ENCODE data around the gene FUCA1. TPM values are rescaled to one million over a fixed set of nuclear protein-coding genes. Genes with fewer than 3 reads are reported as not detected.
"Not testable (repeated sequence)": the region's sequence is repeated elsewhere in the genome, so short reads cannot be mapped to it uniquely, and the experiment has no call there.

Gene FUCA1
- total RNA-seq, 1 experiment from 2014 or later: 3.9 TPM

DNA sequence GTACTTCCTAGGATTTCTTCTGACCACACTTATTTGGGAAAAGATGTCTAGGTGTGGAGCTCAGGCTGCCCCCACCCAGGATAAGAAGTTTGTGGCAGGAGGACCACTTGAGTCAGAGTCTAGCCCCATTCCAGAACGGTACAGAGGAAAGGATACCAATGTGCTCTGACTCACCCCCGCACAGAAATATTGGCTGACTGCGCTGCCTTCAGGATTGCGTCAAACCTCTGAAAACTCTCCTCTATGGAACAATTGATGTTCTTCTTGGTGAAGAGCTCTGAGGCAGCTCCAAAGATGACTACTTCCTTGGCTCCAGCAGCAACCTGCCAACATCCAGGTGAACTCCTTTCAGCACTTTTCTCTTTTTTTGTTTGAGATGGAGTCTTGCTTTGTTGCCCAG lies 54.1 kb downstream of the FUCA1 start:
- Histone ChIP-seq H3K27me3 (replicated peaks) (no peaks in the 10 kb centered on the region), H3K27ac (no peak overlapping the region), H3K9me3 (replicated peaks) (no peaks in the 10 kb centered on the region), H3K4me1 (replicated peaks) (no peaks in the 10 kb centered on the region), H3K4me3 (no peak overlapping the region), H3K36me3 (peaks cover 21% of the 10 kb centered on the region)
- no peak for DNase-seq (ENCODE audit: low read depth in 1 of 2, low spot score in 2 of 2)

DNA sequence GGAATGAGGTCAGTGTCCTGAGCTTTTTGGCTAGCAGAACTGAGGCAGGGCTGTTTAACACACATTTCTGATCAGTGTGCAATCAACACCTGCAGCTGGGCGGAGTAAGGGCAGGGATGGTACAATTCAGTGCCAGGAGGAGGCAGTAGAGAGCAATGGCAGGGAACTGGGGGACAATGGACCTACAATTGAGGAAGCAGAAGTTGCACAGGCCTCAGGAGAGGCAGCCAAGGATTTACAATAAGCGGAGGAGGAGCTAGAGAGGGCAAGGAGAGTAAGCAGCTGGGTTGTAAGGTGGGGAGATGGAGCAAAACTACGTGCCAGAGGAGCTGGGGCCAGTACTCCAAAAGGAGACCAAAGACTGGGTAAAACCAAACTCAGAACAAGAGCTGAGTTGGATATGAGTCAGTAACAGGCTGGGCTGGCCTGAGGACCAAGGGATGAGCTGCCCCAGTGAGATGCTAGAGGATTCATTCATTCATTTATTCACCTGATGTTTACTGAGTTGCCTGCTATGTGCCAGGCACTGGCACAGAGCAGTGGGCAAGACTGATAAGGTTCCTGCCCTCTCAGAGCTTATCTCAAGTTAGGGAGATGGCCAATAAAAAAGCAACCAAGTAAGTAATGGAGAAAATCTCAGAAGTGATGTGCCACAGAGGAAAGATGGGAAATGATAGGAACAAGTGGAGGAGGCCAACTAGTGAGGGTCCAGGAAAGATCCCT lies 57.1 kb downstream of the FUCA1 start:
- no peak for DNase-seq (ENCODE audit: low read depth in 1 of 2, low spot score in 2 of 2)
- Histone ChIP-seq H3K9me3 (replicated peaks) (no peaks in the 10 kb centered on the region), H3K36me3 (peaks cover 13% of the 10 kb centered on the region), H3K4me3 (no peak overlapping the region), H3K4me1 (replicated peaks) (no peaks in the 10 kb centered on the region), H3K27me3 (replicated peaks) (no peaks in the 10 kb centered on the region), H3K27ac (no peak overlapping the region)

DNA sequence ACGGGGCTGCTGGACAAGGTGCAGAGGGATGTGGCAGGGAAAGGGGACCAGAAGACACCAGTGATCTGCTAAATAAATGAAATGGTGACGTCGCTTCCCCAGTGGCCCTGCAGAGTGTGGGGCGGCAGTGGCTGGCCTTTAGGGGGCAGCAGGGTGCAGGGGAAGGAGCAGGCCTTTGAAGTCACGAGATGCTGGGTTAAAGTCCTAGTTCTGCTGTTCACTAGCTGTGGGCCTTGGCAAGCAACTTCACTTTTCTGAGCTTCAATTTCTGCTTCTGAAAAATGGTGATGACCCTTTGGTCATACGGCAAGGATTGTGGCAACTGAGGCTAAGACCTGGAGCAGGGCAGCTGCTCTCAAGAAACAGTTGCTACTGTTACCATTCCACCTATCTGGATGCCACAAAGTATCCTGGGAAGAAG lies 58.3 kb downstream of the FUCA1 start:
- H3K27ac ChIP-seq: no peak overlapping the region
- H3K9me3 ChIP-seq (replicated peaks): no peaks in the 10 kb centered on the region
- peak; percentile 51 to 78 for DNase-seq (ENCODE audit: low read depth in 1 of 2, low spot score in 2 of 2)
- no peaks in the 10 kb centered on the region for H3K27me3 ChIP-seq (replicated peaks)
- no peaks in the 10 kb centered on the region for H3K4me1 ChIP-seq (replicated peaks)
- peaks cover 10% of the 10 kb centered on the region for H3K36me3 ChIP-seq
- H3K4me3 ChIP-seq: no peak overlapping the region

DNA sequence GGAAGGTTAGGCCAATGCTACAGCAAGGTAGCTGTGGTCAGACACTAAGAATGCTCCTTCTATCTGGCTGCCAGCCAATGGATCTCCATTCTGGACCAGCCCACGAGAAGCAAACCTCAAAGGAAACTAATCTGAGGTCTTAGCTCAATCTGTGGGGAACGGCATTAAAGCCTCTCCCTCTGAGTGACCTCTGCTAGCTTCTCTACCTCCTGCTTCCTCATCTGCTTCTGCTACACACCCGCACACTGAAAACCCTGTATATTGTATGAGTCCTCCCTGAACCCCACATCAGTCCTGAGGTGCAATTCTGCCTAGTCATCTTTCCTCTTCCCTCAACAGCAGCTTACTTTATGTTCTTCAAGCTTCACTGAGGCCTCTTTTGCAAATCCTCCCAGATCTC lies 60.6 kb downstream of the FUCA1 start:
- Histone ChIP-seq H3K4me3 (no peak overlapping the region), H3K27me3 (replicated peaks) (no peaks in the 10 kb centered on the region), H3K9me3 (replicated peaks) (no peaks in the 10 kb centered on the region), H3K36me3 (peaks cover 2% of the 10 kb centered on the region; the same call in 1 of the 2 replicates), H3K27ac (no peak overlapping the region), H3K4me1 (replicated peaks) (no peaks in the 10 kb centered on the region)
- no peak for DNase-seq (ENCODE audit: low read depth in 1 of 2, low spot score in 2 of 2)

DNA sequence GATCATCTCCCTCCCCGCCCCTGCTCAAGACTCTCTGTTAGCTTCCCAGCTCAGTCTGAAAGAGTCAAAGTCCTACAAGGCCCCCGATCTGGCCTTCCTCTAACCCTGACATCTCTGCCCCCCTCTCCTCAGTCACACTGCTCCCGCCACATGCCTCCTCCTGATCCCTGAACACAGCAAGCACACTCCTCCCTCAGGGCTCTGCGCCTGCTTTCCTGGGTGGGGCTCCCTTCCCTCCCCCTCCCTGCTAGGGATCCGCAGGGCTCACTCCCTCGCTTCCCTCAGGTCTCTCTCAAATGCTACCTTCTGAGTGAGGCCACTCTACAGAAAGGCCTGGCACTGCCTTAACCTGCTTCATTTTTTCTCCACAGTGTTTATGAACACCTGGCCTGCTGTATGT lies 61.8 kb downstream of the FUCA1 start:
- H3K27ac ChIP-seq: no peak overlapping the region
- peaks cover 2% of the 10 kb centered on the region for H3K4me1 ChIP-seq (replicated peaks)
- H3K27me3 ChIP-seq (replicated peaks): no peaks in the 10 kb centered on the region
- no peak for DNase-seq (ENCODE audit: low read depth in 1 of 2, low spot score in 2 of 2)
- H3K36me3 ChIP-seq: peaks cover 2% of the 10 kb centered on the region; the same call in 1 of the 2 replicates
- no peak overlapping the region for H3K4me3 ChIP-seq
- H3K9me3 ChIP-seq (replicated peaks): no peaks in the 10 kb centered on the region

DNA sequence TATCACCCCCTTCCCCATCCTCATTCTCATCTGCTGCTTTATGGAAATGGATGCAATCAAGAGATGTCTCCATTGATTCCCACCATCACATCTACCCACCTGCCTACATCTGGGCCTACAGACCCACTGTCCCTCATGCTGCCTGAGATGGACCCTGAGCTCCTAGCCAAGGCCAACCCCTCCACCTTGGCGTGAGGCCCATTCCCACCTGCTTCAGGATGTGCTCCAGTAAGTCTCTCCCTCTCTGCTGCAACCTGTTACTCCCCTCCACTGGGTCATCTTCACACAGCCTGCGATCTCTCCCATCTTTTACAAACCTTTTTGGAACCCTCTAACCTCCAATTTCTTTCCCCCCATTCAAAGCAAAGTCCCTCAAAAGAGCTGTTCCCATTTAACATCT lies 63.1 kb downstream of the FUCA1 start:
- DNase-seq (ENCODE audit: low read depth in 1 of 2, low spot score in 2 of 2): no peak
- Histone ChIP-seq H3K36me3 (peaks cover 5% of the 10 kb centered on the region; the same call in 1 of the 2 replicates), H3K27ac (no peak overlapping the region), H3K9me3 (replicated peaks) (no peaks in the 10 kb centered on the region), H3K4me3 (no peak overlapping the region), H3K4me1 (replicated peaks) (peaks cover 5% of the 10 kb centered on the region), H3K27me3 (replicated peaks) (no peaks in the 10 kb centered on the region)

DNA sequence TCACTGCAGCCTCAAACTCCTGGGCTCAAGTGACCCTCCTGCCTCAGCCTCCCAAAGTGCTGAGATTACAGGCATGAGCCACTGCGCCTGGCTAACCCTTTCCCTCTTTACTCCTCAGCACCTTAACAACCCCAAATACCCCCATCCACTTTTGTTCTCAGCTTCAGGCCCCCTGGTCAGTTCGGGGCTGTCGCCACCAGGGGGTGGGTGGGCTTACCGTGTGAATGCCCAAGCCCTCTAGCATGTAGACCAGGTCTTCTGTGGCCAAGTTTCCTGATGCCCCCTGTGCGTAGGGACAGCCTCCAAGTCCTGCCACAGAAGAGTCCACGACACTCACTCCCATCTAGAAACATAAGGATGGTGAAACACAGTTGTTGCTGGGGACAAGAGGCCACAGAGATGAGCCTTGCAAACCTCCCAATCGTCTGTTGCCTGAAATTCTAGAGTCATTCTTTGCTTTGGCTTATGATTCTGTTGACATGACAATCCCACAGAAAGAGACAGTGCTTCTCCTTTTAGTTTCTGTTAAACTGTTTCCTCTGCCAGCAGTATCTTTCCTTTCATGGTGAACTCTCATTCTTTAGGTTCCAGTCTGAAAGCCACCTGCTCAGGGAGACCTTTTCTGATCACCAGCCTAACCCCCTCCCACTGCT lies 63.8 kb downstream of the FUCA1 start:
- Histone ChIP-seq H3K9me3 (replicated peaks) (no peaks in the 10 kb centered on the region), H3K27ac (no peak overlapping the region), H3K27me3 (replicated peaks) (no peaks in the 10 kb centered on the region), H3K4me3 (no peak overlapping the region), H3K4me1 (replicated peaks) (peaks cover 12% of the 10 kb centered on the region), H3K36me3 (peaks cover 10% of the 10 kb centered on the region)
- no peak for DNase-seq (ENCODE audit: low read depth in 1 of 2, low spot score in 2 of 2)

DNA sequence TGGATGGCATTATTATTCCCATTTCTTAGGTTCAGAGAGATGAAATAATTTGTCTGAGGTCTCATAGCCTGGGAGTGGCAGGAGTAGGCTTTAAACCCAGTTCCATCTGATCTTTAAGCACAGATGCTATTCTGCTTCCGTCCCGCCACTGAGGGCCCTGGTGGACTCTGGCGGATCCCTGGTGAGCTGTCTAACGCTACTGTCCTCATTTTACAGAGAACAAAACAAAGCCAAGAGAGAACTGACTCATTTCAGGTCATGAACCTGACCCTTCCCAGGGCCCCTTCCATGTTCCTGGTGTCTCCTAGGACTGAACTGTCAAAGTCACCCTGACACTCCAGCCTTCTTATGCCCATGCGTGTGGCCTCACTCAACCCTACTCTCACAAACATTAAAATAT lies 64.4 kb downstream of the FUCA1 start:
- Histone ChIP-seq H3K4me1 (replicated peaks) (peaks cover 17% of the 10 kb centered on the region), H3K36me3 (peaks cover 16% of the 10 kb centered on the region), H3K27ac (no peak overlapping the region), H3K27me3 (replicated peaks) (no peaks in the 10 kb centered on the region), H3K9me3 (replicated peaks) (no peaks in the 10 kb centered on the region), H3K4me3 (no peak overlapping the region)
- no peak for DNase-seq (ENCODE audit: low read depth in 1 of 2, low spot score in 2 of 2)

DNA sequence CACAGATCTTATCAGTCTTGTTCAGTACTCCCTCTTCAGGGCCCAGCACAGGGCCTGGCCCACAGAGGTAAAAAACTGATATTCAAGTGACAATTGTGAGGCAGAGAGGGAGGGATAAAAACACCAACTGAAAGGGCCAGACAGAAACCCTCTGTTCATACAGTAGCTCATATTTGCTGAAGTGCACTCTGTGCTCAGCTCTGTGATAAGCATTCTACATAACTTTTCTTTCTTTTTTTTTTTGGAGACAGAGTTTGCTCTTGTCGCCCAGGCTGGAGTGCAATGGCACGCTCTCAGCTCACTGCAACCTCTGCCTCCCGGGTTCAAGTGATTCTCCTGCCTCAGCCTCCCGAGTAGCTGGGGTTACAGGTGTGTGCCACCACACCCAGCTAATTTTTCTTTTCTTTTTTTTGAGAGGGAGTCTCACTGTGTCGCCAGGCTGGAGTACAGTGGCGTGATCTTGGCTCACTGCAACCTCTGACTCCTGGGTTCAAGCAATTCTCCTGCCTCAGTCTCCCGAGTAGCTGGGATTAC lies 65.2 kb downstream of the FUCA1 start:
- Histone ChIP-seq H3K4me1 (replicated peaks) (peaks cover 17% of the 10 kb centered on the region), H3K36me3 (peaks cover 22% of the 10 kb centered on the region)
- H3K9me3 ChIP-seq (replicated peaks); H3K27me3 ChIP-seq (replicated peaks); H3K4me3 ChIP-seq; H3K27ac ChIP-seq; DNase-seq (ENCODE audit: low read depth in 1 of 2, low spot score in 2 of 2): not testable (repeated sequence)

DNA sequence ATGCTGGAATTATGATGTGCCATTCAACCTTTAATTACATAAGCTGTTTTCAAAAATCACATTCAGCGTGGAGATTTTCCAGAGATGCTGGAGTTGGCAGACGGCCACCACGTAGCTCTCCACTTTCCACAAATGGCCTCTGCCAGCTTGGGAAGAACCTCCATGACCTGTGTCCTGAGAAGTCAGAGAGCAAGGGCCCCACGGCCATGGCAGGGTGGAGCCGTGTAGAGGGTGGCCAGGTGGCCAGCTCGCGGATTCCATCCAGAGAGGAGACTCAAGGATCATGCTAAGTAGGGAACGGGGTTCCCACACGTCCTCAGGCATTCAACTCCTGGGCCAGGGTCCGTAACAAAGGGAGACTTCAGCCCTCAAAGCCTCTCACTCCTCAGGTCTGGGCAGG lies 66.2 kb downstream of the FUCA1 start:
- H3K9me3 ChIP-seq (replicated peaks): no peaks in the 10 kb centered on the region
- H3K36me3 ChIP-seq: peaks cover 32% of the 10 kb centered on the region
- H3K27ac ChIP-seq: no peak overlapping the region
- DNase-seq (ENCODE audit: low read depth in 1 of 2, low spot score in 2 of 2): no peak
- no peaks in the 10 kb centered on the region for H3K27me3 ChIP-seq (replicated peaks)
- peaks cover 17% of the 10 kb centered on the region for H3K4me1 ChIP-seq (replicated peaks)
- no peak overlapping the region for H3K4me3 ChIP-seq

DNA sequence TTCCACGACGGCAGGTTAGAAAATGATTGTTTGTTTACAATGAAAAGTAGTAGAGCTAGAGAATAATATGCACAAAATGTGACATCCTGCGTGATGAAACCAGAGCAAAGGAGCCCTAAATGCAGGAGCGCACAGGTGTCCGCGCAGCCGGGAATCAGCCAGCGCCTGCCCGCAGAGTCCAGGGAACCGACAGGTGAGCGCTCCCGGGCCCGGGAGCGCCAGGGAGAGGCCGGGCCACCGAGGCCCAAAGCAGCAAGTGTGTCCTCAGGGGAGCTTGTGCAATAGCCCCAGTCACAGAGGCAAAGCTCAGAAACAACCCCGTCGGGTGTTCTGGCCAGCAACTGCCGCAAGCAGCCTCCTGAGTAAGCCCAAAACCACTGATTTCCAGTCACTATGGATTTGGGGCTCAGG lies 66.7 kb downstream of the FUCA1 start:
- Histone ChIP-seq H3K27ac (peak overlapping the region; percentile 50), H3K36me3 (peaks cover 35% of the 10 kb centered on the region)
- no peak for DNase-seq (ENCODE audit: low read depth in 1 of 2, low spot score in 2 of 2)

DNA sequence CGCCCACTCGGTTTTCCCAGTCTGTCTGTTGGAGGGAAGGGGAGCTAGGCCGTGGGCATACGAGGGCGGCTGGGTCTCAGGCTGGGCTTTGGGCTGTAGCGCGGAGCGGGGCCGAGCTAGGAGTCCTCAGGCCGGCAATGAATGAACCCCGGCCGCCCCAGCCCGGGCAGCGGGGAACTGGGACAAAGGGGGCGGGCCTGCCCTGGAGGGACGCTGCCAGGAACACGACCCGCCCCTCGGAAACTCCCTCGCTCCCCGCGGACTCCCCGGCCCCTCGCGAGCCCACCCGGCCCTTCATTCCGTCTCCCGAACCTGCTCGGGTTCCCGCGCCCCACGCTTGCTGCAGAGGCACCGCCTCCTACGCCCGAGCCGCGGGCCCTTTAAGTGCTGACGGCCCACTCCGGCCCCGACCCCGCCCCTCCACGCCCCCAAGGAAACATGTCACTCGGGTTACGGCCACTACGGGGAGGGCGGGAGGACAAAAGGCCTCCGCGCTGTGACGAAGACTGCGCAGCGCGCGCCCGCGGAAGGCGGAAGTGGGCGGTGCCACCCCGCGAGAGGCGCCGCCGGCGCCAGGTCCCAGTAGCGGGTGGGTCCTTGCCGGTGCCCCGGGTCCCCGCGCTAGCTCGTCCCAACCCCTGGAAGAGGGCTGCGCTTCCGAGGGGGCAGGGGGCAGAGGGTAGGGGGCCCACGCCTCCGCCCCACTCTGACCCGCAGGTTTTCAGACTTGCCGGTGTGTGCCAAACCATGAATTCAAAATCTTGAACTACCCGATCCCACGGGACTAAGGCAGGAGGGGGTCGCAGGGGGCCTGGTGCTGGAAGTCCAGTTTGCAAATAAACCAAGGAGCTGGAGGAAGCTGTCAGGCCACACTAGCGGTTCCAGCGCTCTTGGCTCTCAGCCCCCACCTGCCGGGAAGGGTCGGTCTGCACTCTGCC lies 67.4 kb downstream of the FUCA1 start, which contains the start of gene GALE:
Gene GALE, minus strand, starts transcription at position 355 of the 938 bp plus-strand sequence. CDS start 1,747 bp downstream, outside the sequence.
- Histone ChIP-seq H3K27ac (peak within 1 kb of the TSS; percentile 61), H3K27me3 (replicated peaks) (no peaks in the 10 kb centered on the region), H3K4me1 (replicated peaks) (peaks cover 17% of the 10 kb centered on the region), H3K9me3 (replicated peaks) (no peaks in the 10 kb centered on the region), H3K36me3 (peaks cover 39% of the 10 kb centered on the region), H3K4me3 (peak within 1 kb of the TSS; percentile 74)
- DNase-seq (ENCODE audit: low read depth in 1 of 2, low spot score in 2 of 2): peak; percentile 89 to 97

More for the DNA sequence above, 66.7 kb downstream of the FUCA1 start:
- Histone ChIP-seq H3K4me3 (peak overlapping the region; percentile 74), H3K27me3 (replicated peaks) (no peaks in the 10 kb centered on the region), H3K4me1 (replicated peaks) (peaks cover 17% of the 10 kb centered on the region), H3K9me3 (replicated peaks) (no peaks in the 10 kb centered on the region)

DNA sequence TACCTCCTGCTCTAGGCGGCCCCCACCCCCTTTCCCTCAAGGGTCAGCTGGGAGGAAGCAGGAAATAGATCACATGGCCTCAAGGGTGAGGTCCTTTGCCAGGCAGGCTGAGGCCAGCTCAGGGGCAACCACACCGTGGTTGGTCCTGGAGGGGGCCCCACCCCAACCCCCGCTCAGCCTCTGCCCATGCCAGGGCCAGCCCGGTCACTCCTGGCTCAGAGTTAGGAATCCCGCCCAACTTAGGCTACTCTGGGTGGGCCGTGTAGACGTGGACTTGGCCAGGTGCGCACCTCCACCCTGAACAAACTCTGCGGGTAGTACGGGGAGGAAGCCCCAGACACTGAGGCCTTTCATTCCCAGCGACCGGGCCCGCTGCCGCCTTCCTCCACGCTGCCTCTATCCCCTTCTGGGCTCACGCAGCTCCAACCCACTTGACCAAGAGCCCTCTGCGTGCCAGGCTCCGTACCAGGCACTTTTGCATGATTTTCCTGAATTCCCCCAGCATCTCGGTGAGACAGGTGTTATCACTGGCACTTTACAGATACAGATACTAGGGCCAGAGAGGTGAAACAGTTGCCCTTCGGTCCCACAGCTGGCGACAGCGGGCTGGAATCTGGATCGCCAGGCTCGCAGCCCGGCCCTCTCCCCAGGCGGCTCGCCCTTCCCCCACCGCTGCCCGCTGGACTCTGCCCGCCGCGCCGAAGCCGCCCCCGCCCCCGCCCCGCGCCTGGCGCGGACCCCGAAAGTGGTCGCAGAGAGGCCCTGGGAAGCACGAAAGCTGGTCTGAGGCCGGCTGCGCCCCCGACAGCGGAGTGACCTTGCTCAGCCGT lies 68.3 kb downstream of the FUCA1 start:
- Histone ChIP-seq H3K9me3 (replicated peaks) (no peaks in the 10 kb centered on the region), H3K36me3 (peaks cover 44% of the 10 kb centered on the region), H3K27ac (peak overlapping the region; percentile 61), H3K4me1 (replicated peaks) (peaks cover 17% of the 10 kb centered on the region), H3K4me3 (peak overlapping the region; percentile 74), H3K27me3 (replicated peaks) (no peaks in the 10 kb centered on the region)
- DNase-seq (ENCODE audit: low read depth in 1 of 2, low spot score in 2 of 2): peak; percentile 63 to 79

All from SJSA1 (cell line).